DND-41 (cell line): ENCODE results near the gene ANTKMT.

ENCODE experiments used
- ATAC-seq: fragments of 200-7000 bp; cut with Tn5 transposase; 3 replicates; pipeline ENCODE4 v1.9.1; 2021; ENCODE audit warnings: low read depth; ENCODE audit not compliant: insufficient read depth
- DNase-seq: peaks from one replicate; pipeline ENCODE4 v3.0.0-alpha.2; 2020
- H2AFZ ChIP-seq: 2 replicates; pipeline ENCODE4 v1.6.0; 2012; ENCODE audit warnings: low read depth, low read length
- H3K27ac ChIP-seq: 2 replicates; pipeline ENCODE4 v1.5.1; 2012; ENCODE audit warnings: low read length, inconsistent platforms
- H3K27me3 ChIP-seq: fragments of 200-600 bp; sonication (generic); 2 replicates; pipeline ENCODE4 v1.6.0; 2012; ENCODE audit warnings: low read length, mild to moderate bottlenecking, inconsistent platforms; ENCODE audit not compliant: insufficient read depth, poor library complexity
- H3K36me3 ChIP-seq: 2 replicates; pipeline ENCODE4 v1.5.1; 2012; ENCODE audit warnings: low read length, inconsistent platforms; ENCODE audit not compliant: insufficient read depth
- H3K4me1 ChIP-seq: 2 replicates; pipeline ENCODE4 v1.5.1; 2012; ENCODE audit warnings: mild to moderate bottlenecking, low read length; ENCODE audit not compliant: insufficient read depth
- H3K4me2 ChIP-seq: 2 replicates; pipeline ENCODE4 v1.6.0; 2012; ENCODE audit warnings: mild to moderate bottlenecking, moderate library complexity, low read length, inconsistent platforms; ENCODE audit not compliant: insufficient read depth
- H3K4me3 ChIP-seq, 2 experiments: fragments of 200-600 bp in 1 of 2; shearing (Covaris generic) in 1 of 2; 2 replicates each; pipeline ENCODE4 v1.5.1; 2012 to 2016; ENCODE audit warnings: inconsistent platforms in 2 of 2, low read length in 2 of 2, mild to moderate bottlenecking in 2 of 2, low read depth in 1 of 2, moderate library complexity in 1 of 2
- H3K79me2 ChIP-seq: 2 replicates; pipeline ENCODE4 v1.6.0; 2012; ENCODE audit warnings: low read length, inconsistent platforms; ENCODE audit not compliant: insufficient read depth
- H3K9ac ChIP-seq: 2 replicates; pipeline ENCODE4 v1.6.0; 2012; ENCODE audit warnings: low read depth, mild to moderate bottlenecking, inconsistent platforms, low read length, moderate library complexity
- H3K9me3 ChIP-seq: 2 replicates; pipeline ENCODE4 v1.5.1; 2012; ENCODE audit warnings: low read length, moderate library complexity, mild to moderate bottlenecking, inconsistent platforms; ENCODE audit not compliant: insufficient read depth, severe bottlenecking
- H4K20me1 ChIP-seq: 2 replicates; pipeline ENCODE4 v1.6.0; 2012; ENCODE audit warnings: low read length; ENCODE audit not compliant: insufficient read depth
- CTCF ChIP-seq: IDR thresholded peaks from 2 replicates; pipeline ENCODE4 v1.5.1; 2012; ENCODE audit warnings: borderline replicate concordance, low read length, moderate library complexity, mild to moderate bottlenecking; ENCODE audit not compliant: poor library complexity, severe bottlenecking; ENCODE audit errors: extremely low read depth
- EZH2 ChIP-seq: IDR thresholded peaks from 3 replicates; pipeline ENCODE4 v1.6.1; 2012; ENCODE audit warnings: borderline replicate concordance, low read depth, mild to moderate bottlenecking, moderate library complexity, low read length, inconsistent platforms; ENCODE audit not compliant: severe bottlenecking

The ANTKMT gene

GRCh38 chr16:695355-696089 lies 25.4 kb upstream of the ANTKMT start:
- no peak overlapping the region for H3K4me3 ChIP-seq
- H3K4me1 ChIP-seq, result peaks cover 5% of the 10 kb centered on the region; the same call in 1 of the 2 replicates
- no peak overlapping the region for H2AFZ ChIP-seq
- TF ChIP-seq CTCF, result no peak
- no peak for TF ChIP-seq EZH2
- peaks cover 5% of the 10 kb centered on the region; the same call in 1 of the 2 replicates for H4K20me1 ChIP-seq
- H3K79me2 ChIP-seq, result no peaks in the 10 kb centered on the region
- H3K27me3 ChIP-seq, result no peaks in the 10 kb centered on the region
- H3K9me3 ChIP-seq, result no peaks in the 10 kb centered on the region
- no peak overlapping the region for H3K4me2 ChIP-seq
- DNase-seq, result no peak
- no peaks in the 10 kb centered on the region for H3K36me3 ChIP-seq
- H3K27ac ChIP-seq, result no peak overlapping the region
- H3K9ac ChIP-seq, result no peak overlapping the region
- ATAC-seq, result no peak

GRCh38 chr16:698911-699671 lies 21.9 kb upstream of the ANTKMT start:
- Histone ChIP-seq H3K9me3 (no peaks in the 10 kb centered on the region), H2AFZ (no peak overlapping the region), H3K27me3 (no peaks in the 10 kb centered on the region), H3K9ac (no peak overlapping the region), H3K36me3 (no peaks in the 10 kb centered on the region), H3K4me3 (no peak overlapping the region), H3K4me1 (no peaks in the 10 kb centered on the region), H3K27ac (no peak overlapping the region), H3K79me2 (no peaks in the 10 kb centered on the region), H4K20me1 (peaks cover 5% of the 10 kb centered on the region), H3K4me2 (no peak overlapping the region)
- no peak for DNase-seq
- ATAC-seq, result no peak
- TF ChIP-seq EZH2 (no peak), CTCF (no peak)

- H3K36me3 ChIP-seq, result no peaks in the 10 kb centered on the region
- ATAC-seq, result peak; percentile 91
- TF ChIP-seq EZH2, result no peak
- H3K79me2 ChIP-seq, result no peaks in the 10 kb centered on the region
- peaks cover 5% of the 10 kb centered on the region for H4K20me1 ChIP-seq
- H3K4me3 ChIP-seq, result no peak overlapping the region
- no peak overlapping the region for H2AFZ ChIP-seq
- no peak overlapping the region for H3K4me2 ChIP-seq
- no peak overlapping the region for H3K9ac ChIP-seq
- H3K4me1 ChIP-seq, result no peaks in the 10 kb centered on the region
- peak; percentile 53 for DNase-seq
- no peak overlapping the region for H3K27ac ChIP-seq
- H3K9me3 ChIP-seq, result no peaks in the 10 kb centered on the region
- no peaks in the 10 kb centered on the region for H3K27me3 ChIP-seq
Observed at GRCh38 chr16:700684-701584, 20.0 kb upstream of the ANTKMT start.
